NCI-H2107 (cell line): ENCODE measurements around the gene B4GAT1.
"Not testable (repeated sequence)": the region's sequence is repeated elsewhere in the genome, so short reads cannot be mapped to it uniquely, and the experiment has no call there.

Experiments used
- DNase-seq: peaks from one replicate; lab custom pipeline; 2025; lab: John Stamatoyannopoulos, UW

The B4GAT1 gene

GRCh38 chr11:66322732-66323427 lies 24.5 kb downstream of the B4GAT1 start:
- DNase-seq: no peak

GRCh38 chr11:66321606-66322005 lies 25.8 kb downstream of the B4GAT1 start:
- DNase-seq: no peak

GRCh38 chr11:66320748-66321147 lies 26.7 kb downstream of the B4GAT1 start:
- not testable (repeated sequence) for DNase-seq

- DNase-seq: not testable (repeated sequence)
Observed at GRCh38 chr11:66320289-66320688, 27.1 kb downstream of the B4GAT1 start.

GRCh38 chr11:66318600-66318970 lies 28.8 kb downstream of the B4GAT1 start:
- DNase-seq: no peak

GRCh38 chr11:66317723-66318599 lies 29.5 kb downstream of the B4GAT1 start:
- no peak for DNase-seq

GRCh38 chr11:66317322-66317722 lies 30.1 kb downstream of the B4GAT1 start:
- DNase-seq: no peak

- DNase-seq: no peak
Observed at GRCh38 chr11:66316849-66317251, 30.6 kb downstream of the B4GAT1 start, which contains the start of gene CD248. TSS of gene CD248 (minus strand) at chr11:66317044. CDS start at chr11:66317027, 17 bp downstream.

GRCh38 chr11:66315921-66316811 lies 31.3 kb downstream of the B4GAT1 start:
- no peak for DNase-seq

- no peak for DNase-seq
Observed at GRCh38 chr11:66315498-66315885, 31.9 kb downstream of the B4GAT1 start.

GRCh38 chr11:66314561-66315497 lies 32.6 kb downstream of the B4GAT1 start:
- no peak for DNase-seq

- no peak for DNase-seq
Observed at GRCh38 chr11:66314186-66314501, 33.3 kb downstream of the B4GAT1 start.

- no peak for DNase-seq
Observed at GRCh38 chr11:66313321-66314185, 33.9 kb downstream of the B4GAT1 start.

GRCh38 chr11:66312549-66313320 lies 34.7 kb downstream of the B4GAT1 start:
- peak; percentile 94 for DNase-seq

- peak; percentile 92 for DNase-seq
Observed at GRCh38 chr11:66311965-66312548, 35.4 kb downstream of the B4GAT1 start.

GRCh38 chr11:66311470-66311964 lies 35.9 kb downstream of the B4GAT1 start:
- no peak for DNase-seq

- not testable (repeated sequence) for DNase-seq
Observed at GRCh38 chr11:66310803-66311440, 36.5 kb downstream of the B4GAT1 start.

- no peak for DNase-seq
Observed at GRCh38 chr11:66310324-66310723, 37.1 kb downstream of the B4GAT1 start.
